Stimulated activated CD8-positive, alpha-beta memory T cell treated with anti-CD3 and anti-CD28 coated beads, Interleukin-4, amount 100 ng/mL, for 4 hours (primary cell): ENCODE results near the gene GPR137C.
A peak's percentile ranks its signal among the peaks of the same experiment; 100 is the strongest.

Experiments
- DNase-seq, 2 donors: peaks; one replicate each; pipeline ENCODE4 v3.0.0-alpha.2; 2020; ENCODE audit warnings: low read depth in 2 of 2, low spot score in 1 of 2

The GPR137C gene

GRCh38 chr14:52552063-52552988 lies at the start of gene GPR137C, which contains the start of gene TXNDC16:
GPR137C (plus strand) TSS chr14:52552836; CDS start chr14:52553148, 312 bp downstream.
TXNDC16 (minus strand) TSS chr14:52552505; CDS start chr14:52543557, 8,948 bp downstream.
- DNase-seq: peak; percentile 99 to 100

GRCh38 chr14:52513249-52513648 lies 39.4 kb upstream of the GPR137C start:
- DNase-seq: no peak

- DNase-seq: no peak
These were observed 38.4 kb upstream of the GPR137C start for GRCh38 chr14:52514046-52514811.

GRCh38 chr14:52522033-52522432 lies 30.6 kb upstream of the GPR137C start:
- no peak for DNase-seq

GRCh38 chr14:52522581-52523345 lies 29.9 kb upstream of the GPR137C start:
- DNase-seq: no peak

GRCh38 chr14:52527052-52527451 lies 25.6 kb upstream of the GPR137C start:
- no peak for DNase-seq

- no peak for DNase-seq
These were observed 21.2 kb upstream of the GPR137C start for GRCh38 chr14:52531481-52531880.

- DNase-seq: no peak
These were observed 16.4 kb upstream of the GPR137C start for GRCh38 chr14:52536269-52536668.

GRCh38 chr14:52538623-52539022 lies 14.0 kb upstream of the GPR137C start:
- no peak for DNase-seq

- no peak for DNase-seq
These were observed 6.9 kb upstream of the GPR137C start for GRCh38 chr14:52545584-52546317.

- DNase-seq: no peak
These were observed 6.3 kb upstream of the GPR137C start for GRCh38 chr14:52546318-52546670.

GRCh38 chr14:52547027-52547426 lies 5.6 kb upstream of the GPR137C start:
- no peak for DNase-seq

- DNase-seq: no peak
These were observed 5.1 kb upstream of the GPR137C start for GRCh38 chr14:52547526-52547925.

- DNase-seq: no peak
These were observed 2.0 kb upstream of the GPR137C start for GRCh38 chr14:52550661-52551060.

- DNase-seq: no peak
These were observed 1.4 kb upstream of the GPR137C start for GRCh38 chr14:52551205-52551604.

GRCh38 chr14:52551696-52552062 lies 957 bp upstream of the GPR137C start:
- no peak for DNase-seq

- DNase-seq: no peak
These were observed 500 bp downstream of the GPR137C start for GRCh38 chr14:52553002-52553670.

- peak; percentile 57 to 66 for DNase-seq
These were observed 1.3 kb downstream of the GPR137C start for GRCh38 chr14:52553671-52554575.

- DNase-seq: no peak
These were observed 6.1 kb downstream of the GPR137C start for GRCh38 chr14:52558688-52559087.
